ENCODE measurements around the gene SGK1. TPM values are rescaled to one million over a fixed set of nuclear protein-coding genes. Genes with fewer than 3 reads are reported as not detected.

The SGK1 gene
- total RNA-seq, 1 experiment from 2014 or later, result 7.8 TPM

- Mint-ChIP-seq H3K9me3 (peaks cover 9 to 16% of the 10 kb centered on the region in 2 experiments; a peak in 4 of 5 replicates), H3K4me1 (peaks cover 23 to 31% of the 10 kb centered on the region in 2 experiments), H3K4me3 (no peak overlapping the region), H3K36me3 (ENCODE audit: insufficient read depth in 1 of 3, low read depth in 3 of 3) (peaks cover 7 to 14% (median 10%) of the 10 kb centered on the region in 3 experiments), H3K27me3 (ENCODE audit: low read depth) (no peaks in the 10 kb centered on the region; the same call in 1 of the 2 replicates), H3K27ac (peak overlapping the region in 1 of 3 experiments; percentile 38; a peak in 1 of 7 replicates)
- no peak for DNase-seq
- Histone ChIP-seq H3K9me3 (ENCODE audit: control insufficient read depth, low read depth, low read length) (no peaks in the 10 kb centered on the region), H3K27me3 (ENCODE audit: insufficient read depth, low read length) (no peaks in the 10 kb centered on the region), H3K23me2 (ENCODE audit: insufficient read length, low read depth, low read length, poor library complexity, severe bottlenecking) (no peaks in the 10 kb centered on the region), H3K79me1 (ENCODE audit: insufficient read depth, low read depth, low read length, poor library complexity, severe bottlenecking) (no peaks in the 10 kb centered on the region), H3K27ac (ENCODE audit: insufficient read length, low read depth, low read length) (no peak overlapping the region), H2BK5ac (ENCODE audit: insufficient read length, low read length) (no peak overlapping the region), H4K20me1 (ENCODE audit: control insufficient read depth, insufficient read depth, insufficient read length) (no peaks in the 10 kb centered on the region), H3K23ac (ENCODE audit: insufficient read length, low read depth, low read length) (no peak overlapping the region), H3T11ph (ENCODE audit: low read length) (no peak overlapping the region), H4K8ac (replicated peaks; ENCODE audit: insufficient read length, low read depth, low read length) (no peak overlapping the region), H2AFZ (ENCODE audit: low read length) (no peak overlapping the region), H2BK120ac (ENCODE audit: low read depth, low read length, poor library complexity, severe bottlenecking) (no peak overlapping the region), H3K14ac (ENCODE audit: insufficient read depth, low read length) (no peak overlapping the region), H3K56ac (ENCODE audit: insufficient read length, low read depth, low read length) (no peak overlapping the region), H3K9ac (ENCODE audit: extremely low read depth, insufficient read length, low read length) (no peak overlapping the region), H3K4me1 (ENCODE audit: insufficient read depth, low read length) (no peaks in the 10 kb centered on the region), H4K91ac (ENCODE audit: insufficient read length, low read depth, low read length) (no peak overlapping the region), H4K5ac (ENCODE audit: insufficient read length, low read depth, low read length) (no peak overlapping the region), H2BK12ac (ENCODE audit: insufficient read length, low read depth, low read length) (no peak overlapping the region), H2AK5ac (ENCODE audit: insufficient read length, low read length) (no peak overlapping the region), H3K4me2 (ENCODE audit: insufficient read depth, insufficient read length, low read length) (no peak overlapping the region), H2BK20ac (ENCODE audit: low read depth, low read length, poor library complexity, severe bottlenecking) (no peak overlapping the region), H3K79me2 (ENCODE audit: insufficient read depth, low read length) (no peaks in the 10 kb centered on the region), H3K4ac (ENCODE audit: low read depth, low read length) (no peak overlapping the region), H3K18ac (ENCODE audit: insufficient read length, low read depth, low read length) (no peak overlapping the region), H2BK15ac (ENCODE audit: low read depth, low read length) (no peak overlapping the region)
- TF ChIP-seq, protein P1, sequence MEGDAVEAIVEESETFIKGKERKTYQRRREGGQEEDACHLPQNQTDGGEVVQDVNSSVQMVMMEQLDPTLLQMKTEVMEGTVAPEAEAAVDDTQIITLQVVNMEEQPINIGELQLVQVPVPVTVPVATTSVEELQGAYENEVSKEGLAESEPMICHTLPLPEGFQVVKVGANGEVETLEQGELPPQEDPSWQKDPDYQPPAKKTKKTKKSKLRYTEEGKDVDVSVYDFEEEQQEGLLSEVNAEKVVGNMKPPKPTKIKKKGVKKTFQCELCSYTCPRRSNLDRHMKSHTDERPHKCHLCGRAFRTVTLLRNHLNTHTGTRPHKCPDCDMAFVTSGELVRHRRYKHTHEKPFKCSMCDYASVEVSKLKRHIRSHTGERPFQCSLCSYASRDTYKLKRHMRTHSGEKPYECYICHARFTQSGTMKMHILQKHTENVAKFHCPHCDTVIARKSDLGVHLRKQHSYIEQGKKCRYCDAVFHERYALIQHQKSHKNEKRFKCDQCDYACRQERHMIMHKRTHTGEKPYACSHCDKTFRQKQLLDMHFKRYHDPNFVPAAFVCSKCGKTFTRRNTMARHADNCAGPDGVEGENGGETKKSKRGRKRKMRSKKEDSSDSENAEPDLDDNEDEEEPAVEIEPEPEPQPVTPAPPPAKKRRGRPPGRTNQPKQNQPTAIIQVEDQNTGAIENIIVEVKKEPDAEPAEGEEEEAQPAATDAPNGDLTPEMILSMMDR (conservative IDR thresholded peaks at IDR 0.05), result no peak
- no CpG with 5 or more reads among the region's 4 CpGs for WGBS (ENCODE audit: extremely low coverage, insufficient read length, low lambda C conversion rate)
Observed at GRCh38 chr6:134358320-134358719, 40.4 kb upstream of the SGK1 start.
